SK-N-MC (cell line): ENCODE data around the gene ALG14.

Experiments
- EZH2 ChIP-seq: fragments of 200-600 bp; sonication (generic); IDR thresholded peaks from one replicate; pipeline ENCODE4 v1.6.1; 2017; ENCODE audit warnings: antibody characterized with exemption
- FOXP2 ChIP-seq: optimal IDR thresholded peaks from 2 replicates; pipeline ENCODE3; 2011; ENCODE audit warnings: mild to moderate bottlenecking, moderate library complexity; ENCODE audit not compliant: insufficient read depth; ENCODE audit errors: extremely low read length, control extremely low read depth
- POLR2AphosphoS5 ChIP-seq: IDR thresholded peaks from 2 replicates; pipeline ENCODE4 v1.6.1; 2012; ENCODE audit warnings: mild to moderate bottlenecking, low read depth, low read length, borderline replicate concordance

GRCh38 chr1:94981575-94981973, 91.2 kb downstream of the ALG14 start:
- TF ChIP-seq POLR2AphosphoS5 (no peak), EZH2 (no peak), FOXP2 (no peak)
